RWPE2 (cell line): ENCODE measurements around the gene NLRP1.

ENCODE experiments used
- ATAC-seq: fragments of 200-7000 bp; cut with Tn5 transposase; 3 replicates; pipeline ENCODE4 v1.9.1; 2021; ENCODE audit warnings: low read depth
- DNase-seq: peaks from one replicate; pipeline ENCODE4 v3.0.0-alpha.2; 2020; ENCODE audit warnings: low spot score
- H3K27ac ChIP-seq: fragments of 450-650 bp; 2 replicates; pipeline ENCODE4 v1.5.1; 2017; ENCODE audit warnings: mild to moderate bottlenecking; ENCODE audit not compliant: poor library complexity, severe bottlenecking
- H3K27me3 ChIP-seq: fragments of 250-450 bp; sonication (Bioruptor Pico); 2 replicates; pipeline ENCODE4 v1.5.1; 2021; ENCODE audit warnings: mild to moderate bottlenecking, moderate library complexity; ENCODE audit not compliant: insufficient read depth, poor library complexity, severe bottlenecking
- H3K36me3 ChIP-seq: fragments of 250-450 bp; sonication (Bioruptor Pico); 2 replicates; pipeline ENCODE4 v1.5.1; 2020; ENCODE audit warnings: low read depth, mild to moderate bottlenecking, moderate library complexity
- H3K4me1 ChIP-seq: fragments of 250-450 bp; sonication (Bioruptor Pico); 2 replicates; pipeline ENCODE4 v1.5.1; 2021; ENCODE audit warnings: mild to moderate bottlenecking, moderate library complexity; ENCODE audit not compliant: insufficient read depth, poor library complexity, severe bottlenecking
- H3K4me3 ChIP-seq: fragments of 250-450 bp; sonication (Bioruptor Pico); 2 replicates; pipeline ENCODE4 v1.5.1; 2021; ENCODE audit warnings: mild to moderate bottlenecking, moderate library complexity; ENCODE audit not compliant: severe bottlenecking
- H3K9me3 ChIP-seq: fragments of 250-450 bp; sonication (Bioruptor Pico); 2 replicates; pipeline ENCODE4 v1.5.1; 2021; ENCODE audit warnings: mild to moderate bottlenecking, moderate library complexity; ENCODE audit not compliant: severe bottlenecking
- CTCF ChIP-seq: fragments of 450-650 bp; IDR thresholded peaks from one replicate; pipeline ENCODE4 v1.5.1; 2017; ENCODE audit warnings: mild to moderate bottlenecking, moderate library complexity; ENCODE audit not compliant: poor library complexity, severe bottlenecking

Gene NLRP1

DNA sequence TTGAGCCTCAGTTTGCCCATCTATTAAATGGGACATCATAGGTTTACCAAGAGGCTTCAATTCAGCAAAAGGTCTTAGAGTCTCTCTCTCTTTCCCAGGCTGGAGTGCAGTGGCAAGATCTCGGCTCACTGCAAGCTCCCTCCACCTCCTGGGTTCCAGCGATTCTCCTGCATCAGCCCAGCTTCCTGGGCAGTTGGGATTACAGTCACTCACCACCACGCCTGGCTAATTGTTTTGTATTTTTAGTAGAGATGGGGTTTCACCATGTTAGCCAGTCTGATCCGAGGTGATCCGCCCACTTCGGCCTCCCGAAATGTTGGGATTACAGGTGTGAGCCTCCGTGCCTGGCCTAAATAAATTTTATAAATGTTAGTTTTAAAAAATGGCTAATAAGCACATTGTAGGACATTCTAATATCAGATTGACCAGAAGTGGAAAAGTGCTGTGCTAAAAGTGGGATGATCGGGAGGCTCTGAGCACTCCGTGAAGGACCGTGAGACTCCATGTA lies 1.0 kb upstream of the NLRP1 start:
- H3K4me3 ChIP-seq: no peak overlapping the region
- H3K36me3 ChIP-seq: peaks cover 22% of the 10 kb centered on the region
- ATAC-seq: no peak
- H3K9me3 ChIP-seq: no peaks in the 10 kb centered on the region
- H3K27me3 ChIP-seq: no peaks in the 10 kb centered on the region
- H3K4me1 ChIP-seq: peaks cover 27% of the 10 kb centered on the region
- TF ChIP-seq CTCF: no peak
- H3K27ac ChIP-seq: peak overlapping the region; percentile 91
- no peak for DNase-seq

- no peak for DNase-seq
- peak overlapping the region; percentile 91 for H3K27ac ChIP-seq
Measured at GRCh38 chr17:5583426-5584382, 605 bp downstream of the NLRP1 start.

GRCh38 chr17:5582209-5583185 lies 1.8 kb downstream of the NLRP1 start:
- Histone ChIP-seq H3K4me3 (no peak overlapping the region), H3K4me1 (peaks cover 27% of the 10 kb centered on the region), H3K9me3 (no peaks in the 10 kb centered on the region), H3K27me3 (no peaks in the 10 kb centered on the region), H3K36me3 (peaks cover 49% of the 10 kb centered on the region), H3K27ac (peak overlapping the region; percentile 91)
- ATAC-seq (no peak), DNase-seq (no peak)
- no peak for TF ChIP-seq CTCF

More at GRCh38 chr17:5583426-5584382, 605 bp downstream of the NLRP1 start:
- Histone ChIP-seq H3K9me3 (no peaks in the 10 kb centered on the region), H3K4me3 (peak overlapping the region; percentile 38), H3K27me3 (no peaks in the 10 kb centered on the region), H3K4me1 (peaks cover 27% of the 10 kb centered on the region), H3K36me3 (peaks cover 39% of the 10 kb centered on the region)
- ATAC-seq: peak; percentile 0; the same call in 1 of the 3 replicates
- no peak for TF ChIP-seq CTCF

DNA sequence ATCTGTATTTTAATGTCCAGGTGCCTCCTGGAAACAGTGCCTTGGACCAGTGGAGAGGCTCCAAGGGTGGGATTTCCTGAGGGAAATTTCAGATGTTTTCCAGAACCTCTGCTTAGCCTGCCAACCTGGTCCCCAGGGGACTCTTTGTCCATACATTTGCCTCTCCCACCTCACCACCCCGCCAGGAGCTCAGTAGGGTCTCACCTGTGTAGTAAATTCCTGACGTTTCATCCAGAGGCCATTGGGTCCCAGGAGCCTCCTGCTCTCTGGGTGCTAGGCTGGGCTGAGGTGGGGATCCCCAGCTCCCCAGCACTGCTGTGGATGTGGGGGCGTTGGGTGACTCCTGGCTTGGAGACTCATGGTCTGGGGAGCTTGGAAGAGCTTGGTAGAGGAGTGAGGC lies 2.7 kb downstream of the NLRP1 start:
- Histone ChIP-seq H3K27me3 (no peaks in the 10 kb centered on the region), H3K27ac (peak overlapping the region; percentile 1), H3K4me1 (peaks cover 27% of the 10 kb centered on the region), H3K4me3 (no peak overlapping the region), H3K36me3 (peaks cover 54% of the 10 kb centered on the region), H3K9me3 (no peaks in the 10 kb centered on the region)
- ATAC-seq (no peak), DNase-seq (no peak)
- no peak for TF ChIP-seq CTCF
